NCI-H1694 treated with DMSO at 0.1 percent for 48 hours (cell line): ENCODE measurements around the gene TBC1D10B.
A peak's percentile ranks its signal among the peaks of the same experiment; 100 is the strongest.
"Not testable (repeated sequence)": the region's sequence is repeated elsewhere in the genome, so short reads cannot be mapped to it uniquely, and the experiment has no call there.

Source experiments
- DNase-seq: peaks from one replicate; lab custom pipeline; 2025; lab: John Stamatoyannopoulos, UW

The TBC1D10B gene

DNA sequence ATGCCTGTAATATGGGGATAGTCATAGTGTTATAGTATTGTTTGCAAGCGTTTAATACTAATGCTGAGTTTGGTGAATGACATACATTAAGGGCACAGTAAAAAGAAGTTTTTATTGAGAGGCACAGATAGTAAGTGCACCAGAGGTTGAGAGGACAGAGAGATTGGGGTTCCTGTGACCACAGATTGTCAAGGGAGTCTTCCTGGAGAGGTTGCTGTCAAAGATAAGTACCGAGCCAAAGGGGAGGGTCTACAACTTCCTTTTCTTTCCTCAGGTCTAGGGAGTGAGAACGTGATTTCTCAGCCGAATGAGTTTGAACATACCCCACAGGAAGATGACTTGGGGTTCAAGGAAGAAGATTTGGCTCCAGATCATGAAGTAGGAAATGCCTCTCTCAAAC, 26.8 kb upstream of the TBC1D10B start:
- no peak for DNase-seq

DNA sequence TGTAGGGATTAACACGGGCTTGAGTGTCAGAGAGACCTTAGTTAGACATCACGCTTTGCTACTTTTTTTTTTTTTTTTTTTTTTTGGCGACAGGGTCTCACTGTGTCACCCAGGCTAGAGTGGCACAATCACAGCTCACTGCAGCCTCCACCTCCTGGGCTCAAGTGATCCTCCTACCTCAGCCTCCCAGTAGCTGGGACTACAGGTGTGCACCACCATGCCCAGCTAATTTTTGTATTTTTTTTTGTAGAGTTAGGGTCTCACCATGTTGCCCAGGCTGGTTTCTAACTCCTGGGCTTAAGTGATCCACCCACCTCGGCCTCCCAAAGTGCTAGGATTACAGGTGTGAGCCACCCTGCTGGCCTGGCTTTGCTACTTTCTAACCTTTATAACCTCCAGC, 26.3 kb upstream of the TBC1D10B start:
- not testable (repeated sequence) for DNase-seq

DNA sequence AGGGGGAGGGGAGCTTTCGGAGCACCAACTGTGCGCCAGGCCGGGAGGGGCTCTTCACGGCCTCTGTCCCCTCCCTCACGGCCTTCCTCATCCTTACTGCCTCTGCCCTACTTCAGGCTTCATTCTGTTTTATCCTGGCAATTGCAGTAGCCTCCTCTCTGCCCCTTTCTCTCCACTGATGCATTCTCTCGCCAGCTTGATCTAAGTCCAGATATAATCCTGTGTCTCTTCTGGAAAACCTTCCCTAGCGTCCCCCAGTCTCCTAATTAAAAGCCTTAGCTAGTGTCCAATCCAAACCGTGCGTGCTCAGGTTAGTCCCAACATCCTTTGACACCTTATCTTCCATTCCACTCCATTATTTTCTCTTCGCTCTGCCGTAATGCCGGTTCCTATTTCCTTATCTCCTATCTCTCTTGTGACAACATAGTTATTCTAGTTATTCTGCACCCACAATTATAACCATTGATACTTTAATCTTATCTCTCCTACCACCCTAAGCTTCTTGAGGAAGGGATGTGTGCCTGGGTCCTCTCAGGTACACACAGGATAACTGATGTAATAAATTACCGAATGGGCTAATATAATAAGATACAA, 25.8 kb upstream of the TBC1D10B start:
- no peak for DNase-seq

DNA sequence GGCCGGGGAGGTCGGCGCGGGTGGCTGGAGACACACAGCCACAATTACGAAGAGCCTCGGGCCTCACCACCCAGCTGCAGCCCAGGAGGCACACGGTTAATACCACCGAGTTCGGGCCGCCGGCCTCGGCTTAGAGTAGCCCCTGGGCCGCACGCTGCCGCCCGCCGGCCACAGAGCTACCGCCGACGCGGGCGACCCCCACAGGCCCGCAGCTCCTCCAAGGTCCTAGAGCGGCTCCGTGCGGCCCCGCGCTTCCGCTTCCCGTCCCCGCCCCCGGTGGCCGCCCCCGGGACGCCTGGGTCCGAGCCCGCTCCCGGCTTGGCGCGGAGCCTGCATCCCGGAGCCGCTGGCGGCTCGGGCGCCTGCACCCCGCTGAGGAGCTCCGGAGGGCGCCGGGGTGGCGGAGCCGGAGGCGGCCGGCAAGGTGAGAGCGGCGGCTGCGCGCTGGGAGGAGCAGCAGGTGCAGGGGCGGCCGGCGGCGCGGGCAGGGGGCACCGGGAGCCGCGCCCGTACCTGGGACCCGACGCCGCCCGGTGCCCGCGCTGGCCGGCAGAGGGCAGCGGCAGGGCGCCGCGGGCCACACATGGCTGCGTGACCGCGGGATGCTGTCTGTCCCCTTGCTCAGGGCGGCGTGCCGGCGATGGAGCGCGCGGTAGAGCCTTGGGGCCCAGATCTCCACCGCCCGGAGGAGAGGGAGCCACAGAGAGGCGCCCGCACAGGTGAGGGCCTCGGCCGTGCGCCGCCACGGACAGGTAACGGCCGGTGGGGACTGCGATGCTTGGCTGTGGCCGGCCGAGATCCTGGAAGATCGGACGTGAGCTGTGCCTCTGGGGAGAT, 25.1 kb upstream of the TBC1D10B start, which contains the start of gene ZNF48:
ZNF48 (plus strand) TSS at position 266 of the 837 bp plus-strand sequence; CDS start at position 641, 375 bp downstream.
- DNase-seq, result peak; percentile 63

DNA sequence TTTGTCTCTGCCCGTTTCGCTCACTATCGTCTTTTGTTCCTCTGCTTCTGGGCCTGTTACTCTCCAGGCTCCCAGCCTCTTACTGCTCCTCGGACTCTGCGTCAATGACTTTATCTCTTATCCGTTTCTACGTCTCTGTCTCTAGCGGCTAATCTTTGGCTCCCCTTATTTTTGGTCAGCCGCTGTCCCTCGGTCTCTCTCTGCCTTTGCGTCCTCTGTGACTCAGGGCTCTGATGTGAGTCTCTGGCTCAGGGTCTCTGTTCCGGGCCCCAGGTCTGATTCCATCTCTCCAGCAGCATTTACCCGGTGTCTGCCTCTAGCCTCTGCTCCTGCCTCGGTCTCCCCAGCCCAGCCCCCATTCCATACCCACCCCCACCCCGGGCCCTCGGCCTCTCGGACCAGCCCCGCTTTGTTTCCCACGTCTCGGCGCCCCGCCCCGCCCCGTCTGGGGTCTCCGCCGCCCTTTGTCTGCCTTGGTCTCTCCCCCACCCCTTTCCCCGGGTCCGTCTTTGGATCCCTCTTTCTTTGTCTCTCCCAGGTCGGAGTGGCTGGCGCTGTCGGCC, 24.4 kb upstream of the TBC1D10B start:
- DNase-seq, result no peak

DNA sequence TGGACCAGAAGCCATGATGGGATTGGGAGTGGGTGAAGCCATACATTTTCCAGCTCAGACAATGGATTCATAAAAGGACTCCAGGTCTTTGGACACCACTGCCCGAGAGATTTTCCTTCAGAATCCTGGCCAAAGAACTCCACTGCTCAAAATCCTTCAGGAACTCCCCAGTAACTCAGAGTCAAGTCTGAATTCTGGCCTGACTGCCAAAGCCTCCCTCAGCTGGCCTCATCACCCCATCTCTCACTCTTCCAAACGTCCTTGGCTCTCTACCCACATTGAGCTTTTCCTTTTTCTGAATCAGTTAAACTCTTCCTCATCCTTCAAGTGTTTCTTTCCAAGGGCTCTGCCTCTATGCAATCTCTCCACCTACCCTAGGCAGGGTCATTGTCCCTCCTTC, 13.2 kb upstream of the TBC1D10B start:
- no peak for DNase-seq

DNA sequence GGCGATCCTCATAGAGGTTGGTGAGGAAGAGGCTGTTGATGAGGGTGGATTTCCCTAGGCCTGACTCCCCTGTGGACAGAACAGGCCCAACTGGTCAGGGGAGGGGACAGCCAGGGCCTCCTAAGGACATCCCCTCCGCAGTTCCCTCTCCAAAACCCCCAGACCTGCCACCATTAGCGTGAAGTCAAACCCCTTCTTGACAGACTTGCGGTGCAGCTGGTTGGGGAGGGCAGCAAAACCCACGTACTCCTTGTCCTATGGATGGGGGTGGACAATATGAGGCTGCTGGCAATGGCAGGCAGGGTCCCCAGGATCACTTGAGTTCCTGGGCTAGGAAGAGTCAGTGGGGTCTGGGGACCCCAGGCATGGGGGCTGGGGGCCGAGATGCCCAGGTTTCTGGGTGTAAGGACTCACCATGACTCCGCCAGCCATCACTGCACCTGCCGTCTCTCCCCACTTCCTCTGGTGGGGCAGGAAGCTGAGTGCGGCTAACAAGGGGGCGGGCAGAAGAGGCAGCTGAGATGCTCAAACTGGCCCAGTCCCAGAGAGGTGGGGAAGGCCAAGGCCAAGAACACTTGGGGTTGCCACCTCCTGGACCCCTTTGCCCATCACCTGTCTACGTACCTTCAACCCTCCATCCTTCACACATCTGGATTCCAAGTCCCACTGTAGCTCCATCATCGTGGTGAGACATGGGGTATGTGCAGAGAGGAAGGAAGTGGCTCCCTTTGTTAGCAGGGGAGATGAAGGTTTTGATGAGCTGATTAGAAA, 12.0 kb upstream of the TBC1D10B start, which contains the start of gene SEPTIN1:
SEPTIN1 (minus strand) TSS at position 451 of the 771 bp plus-strand sequence; CDS start at position 432, 19 bp downstream.
- no peak for DNase-seq

DNA sequence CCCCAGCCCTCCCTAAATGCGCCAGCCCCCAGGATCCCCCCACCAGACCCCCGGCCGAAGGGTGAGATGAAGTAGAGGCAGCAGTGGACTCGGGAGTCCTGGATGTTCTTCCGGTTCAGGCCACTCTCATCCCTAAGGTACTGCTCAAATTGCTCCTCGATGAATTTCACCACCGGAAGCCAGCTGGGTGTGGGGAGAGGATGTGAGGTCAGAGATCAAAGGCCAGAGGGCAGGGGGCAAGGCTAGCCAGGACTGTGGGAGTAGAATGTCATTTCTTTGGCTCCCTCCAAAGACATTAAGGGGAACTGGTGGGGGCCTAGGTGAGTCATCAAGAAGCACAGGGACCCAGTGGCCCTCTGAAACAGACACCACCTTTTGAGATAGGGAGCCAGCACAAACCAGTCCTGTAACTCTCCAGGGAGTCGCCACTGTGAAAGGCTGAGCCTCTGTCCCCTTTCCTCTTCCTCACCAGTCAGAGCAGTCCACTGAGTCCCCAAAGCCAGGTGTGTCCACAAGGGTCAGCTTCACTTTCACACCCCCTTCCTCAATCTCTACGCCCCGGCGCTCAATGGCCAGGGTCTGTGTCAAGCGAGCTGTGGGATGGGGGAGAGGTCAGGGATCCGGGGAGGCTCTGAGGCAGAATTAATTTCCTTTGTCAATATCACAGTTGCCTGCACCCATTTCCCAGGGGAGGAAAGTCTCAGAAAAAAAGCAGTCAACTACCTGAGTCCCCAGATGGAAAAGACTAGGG, 11.2 kb upstream of the TBC1D10B start:
- DNase-seq, result no peak

DNA sequence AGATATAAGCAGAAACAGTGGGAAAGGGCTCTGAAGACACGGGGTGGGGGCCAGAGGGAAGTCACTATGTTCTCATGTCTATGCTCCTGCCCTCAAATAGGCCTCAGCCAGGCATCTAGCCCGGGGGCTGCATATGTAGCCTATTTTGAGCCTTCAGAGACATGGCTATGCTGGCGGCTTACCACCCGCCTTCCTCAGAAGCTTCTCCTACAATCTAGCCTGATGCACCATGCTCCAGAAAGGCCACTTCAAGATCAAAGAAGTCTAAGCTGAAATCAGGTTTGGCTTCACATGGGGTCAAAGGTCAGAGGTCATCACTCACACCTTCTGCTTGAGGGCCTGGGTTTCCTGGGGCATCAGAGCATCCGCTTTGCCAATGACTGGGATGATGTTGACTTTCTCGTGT, 10.5 kb upstream of the TBC1D10B start:
- DNase-seq, result no peak

DNA sequence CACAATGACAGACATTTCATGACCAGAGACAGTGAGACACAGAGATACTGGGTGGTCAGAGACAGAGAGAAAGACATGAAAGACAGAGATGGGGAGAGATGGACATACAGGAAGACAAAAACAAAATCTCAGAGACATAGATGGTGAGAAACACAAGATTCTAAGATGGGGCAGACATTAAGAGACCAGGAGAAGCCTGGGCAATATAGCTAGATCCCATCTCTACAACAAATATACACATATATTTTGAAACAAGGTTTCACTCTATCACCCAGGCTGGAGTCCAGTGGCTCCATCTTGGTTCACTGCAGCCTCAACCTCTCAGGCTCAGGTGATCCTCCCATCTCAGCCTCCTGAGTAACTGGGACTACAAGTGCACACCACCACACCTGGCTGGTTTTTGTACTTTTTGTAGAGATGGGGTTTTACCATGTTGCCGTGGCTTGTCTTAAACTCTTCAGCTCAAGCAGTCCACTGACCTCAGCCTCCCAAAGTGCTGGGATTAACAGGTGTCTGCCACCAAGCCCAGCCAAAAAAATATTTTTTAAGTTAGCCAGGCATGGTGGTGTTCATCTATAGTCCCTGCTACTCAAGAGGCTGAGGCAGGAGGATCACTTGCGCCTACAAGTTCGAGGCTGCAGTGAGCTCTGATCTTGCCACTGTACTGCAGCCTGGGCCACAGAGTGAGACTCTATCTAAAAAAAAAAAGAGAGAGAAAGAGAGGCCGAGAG, 9.9 kb upstream of the TBC1D10B start:
- DNase-seq, result no peak

DNA sequence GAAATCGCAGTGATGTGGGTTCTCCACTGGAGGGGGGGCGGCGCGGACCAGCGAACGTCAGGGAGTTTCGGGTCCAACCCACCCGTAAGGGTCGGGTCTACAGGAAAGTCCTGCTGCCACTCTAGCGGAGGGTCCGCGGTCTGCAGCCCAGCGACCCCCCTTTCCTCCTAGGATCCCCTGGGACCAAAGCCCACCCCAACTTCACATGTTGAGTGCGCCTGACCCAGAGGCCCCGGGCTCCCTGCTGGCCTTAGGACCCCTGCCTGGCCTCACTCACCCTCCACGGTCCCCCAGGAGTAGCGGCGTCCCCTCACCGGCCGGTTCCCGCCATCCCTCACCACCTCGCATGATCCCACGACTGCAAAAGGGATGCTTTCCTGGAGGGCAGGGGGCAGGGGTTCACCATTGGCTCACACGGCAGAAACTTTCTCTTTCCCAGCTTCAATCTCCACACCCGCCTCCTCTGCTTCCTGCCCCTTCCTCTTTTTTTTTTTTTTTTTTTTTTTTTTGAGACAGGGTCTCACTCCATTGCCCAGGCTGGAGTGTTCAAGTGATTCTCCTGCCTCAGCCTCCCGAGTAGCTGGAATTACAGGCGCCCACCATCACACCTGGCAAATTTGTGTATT, 9.0 kb upstream of the TBC1D10B start:
- no peak for DNase-seq

DNA sequence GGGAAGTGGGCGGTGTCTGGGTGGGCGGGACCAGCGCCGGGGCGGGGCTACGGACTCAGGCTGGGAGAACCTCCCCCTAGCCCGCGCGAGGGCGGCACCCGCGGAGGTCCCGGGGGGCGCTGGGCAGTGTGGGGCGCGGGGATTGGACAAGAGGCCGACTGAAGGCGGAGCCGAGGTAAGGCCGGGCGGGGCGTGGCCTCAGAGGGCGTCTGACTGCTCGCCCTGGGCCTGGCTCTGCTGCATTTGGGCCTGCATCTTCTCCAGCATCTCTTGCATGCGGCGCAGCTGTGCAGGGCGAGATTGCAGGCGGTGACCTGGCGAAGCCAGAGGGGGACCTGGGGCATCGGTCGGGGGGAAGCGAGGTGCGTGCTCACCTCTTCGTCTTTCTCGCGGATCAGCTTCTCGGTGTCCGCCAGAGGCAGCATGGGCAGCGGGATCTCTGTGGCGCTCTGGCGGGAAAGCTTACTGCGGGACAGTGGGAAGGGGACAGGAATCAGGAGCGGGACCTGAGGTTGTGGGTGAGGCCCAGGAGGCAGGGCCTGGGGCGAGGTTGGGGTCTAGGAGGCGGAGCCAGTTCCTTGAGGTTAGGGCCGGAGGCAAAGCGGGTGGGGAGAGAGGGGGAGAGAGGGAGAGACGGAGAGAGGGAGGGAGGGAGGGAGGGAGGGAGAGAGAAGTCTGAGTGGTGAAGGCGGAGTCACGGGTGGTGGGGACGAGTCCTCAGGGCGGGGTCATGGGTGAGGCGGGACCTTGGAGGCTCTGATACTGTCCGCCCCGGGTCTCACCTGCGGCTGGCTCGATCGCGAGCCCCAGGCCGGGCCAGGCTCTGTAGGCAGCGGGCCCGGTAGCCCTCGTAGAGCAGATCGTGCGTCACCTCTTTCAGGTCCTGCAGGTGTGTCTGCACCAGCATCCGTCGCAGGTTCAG, 8.2 kb upstream of the TBC1D10B start:
- DNase-seq, result peak; percentile 77

DNA sequence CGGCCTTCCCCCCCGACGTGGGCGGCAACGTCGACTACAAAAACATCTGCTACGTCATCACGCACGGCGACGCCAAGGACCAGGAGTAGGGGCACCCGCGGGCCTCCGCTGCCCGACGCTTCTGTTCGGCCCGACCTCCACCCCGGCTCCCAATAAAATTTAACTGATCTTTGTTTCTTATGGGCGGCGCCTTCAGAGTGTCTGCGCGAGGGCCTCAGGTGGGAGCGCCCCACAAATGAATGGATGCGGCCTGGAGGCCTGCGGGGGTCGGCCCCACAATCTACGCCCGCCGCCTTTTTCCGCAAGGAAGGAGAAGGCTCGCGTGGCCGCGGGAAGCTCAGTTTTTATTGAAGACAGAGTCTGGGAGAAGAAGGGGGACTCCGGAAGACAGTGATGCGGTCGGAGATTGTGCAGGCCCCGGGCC, 7.5 kb upstream of the TBC1D10B start:
- DNase-seq, result peak; percentile 73

DNA sequence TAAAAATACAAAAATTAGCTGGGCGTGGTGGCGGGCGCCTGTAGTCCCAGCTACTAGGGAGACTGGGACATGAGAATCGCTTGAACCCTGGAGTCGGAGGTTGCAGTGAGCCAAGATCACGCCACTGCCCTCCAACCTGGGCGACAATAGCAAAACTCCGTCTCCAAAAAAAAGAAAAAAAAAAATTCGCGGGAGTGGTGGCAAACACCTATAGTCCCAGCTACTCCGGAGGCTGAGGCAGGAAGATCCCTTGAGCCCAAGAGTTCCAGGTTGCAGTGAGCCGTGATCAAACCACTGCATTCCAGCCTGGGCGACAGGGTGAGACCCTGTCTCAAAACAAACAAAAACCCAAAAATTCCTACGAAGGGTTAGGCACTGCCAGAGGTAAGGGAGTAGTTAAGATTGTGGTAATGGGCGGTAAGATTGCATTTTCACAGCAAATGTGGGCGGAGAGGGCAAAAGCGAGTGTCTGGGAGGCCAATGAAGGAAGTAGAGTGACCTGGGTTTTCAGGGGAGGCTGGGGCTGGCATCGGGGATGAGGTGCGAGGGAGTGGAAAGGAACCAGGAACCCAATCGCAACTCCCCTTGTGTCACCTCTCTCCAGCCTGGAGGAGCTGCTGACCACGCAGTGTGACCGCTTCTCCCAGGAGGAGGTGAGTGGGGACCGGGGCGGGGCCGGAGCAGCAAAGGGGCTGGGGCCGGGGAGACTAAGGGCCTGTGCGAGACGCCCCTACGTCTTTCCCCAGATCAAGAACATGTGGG, 6.9 kb upstream of the TBC1D10B start:
- DNase-seq, result no peak

DNA sequence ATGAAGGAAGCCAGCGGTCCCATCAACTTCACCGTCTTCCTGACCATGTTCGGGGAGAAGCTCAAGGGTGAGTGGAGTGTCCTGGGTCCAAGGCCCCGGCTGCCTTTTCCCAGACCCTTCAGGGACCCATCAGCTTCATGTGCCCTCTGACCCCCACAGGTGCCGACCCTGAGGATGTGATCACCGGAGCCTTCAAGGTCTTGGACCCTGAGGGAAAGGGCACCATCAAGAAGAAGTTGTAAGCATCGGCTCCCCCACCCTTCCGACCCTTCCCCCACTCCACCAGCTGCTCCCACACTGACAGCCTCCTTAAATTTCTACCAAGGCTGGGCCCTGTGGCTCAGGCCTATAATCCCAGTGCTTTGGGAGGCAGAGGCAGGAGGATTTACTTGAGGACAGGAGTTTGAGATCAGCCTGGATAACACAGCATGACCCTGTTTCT, 6.2 kb upstream of the TBC1D10B start:
- no peak for DNase-seq

DNA sequence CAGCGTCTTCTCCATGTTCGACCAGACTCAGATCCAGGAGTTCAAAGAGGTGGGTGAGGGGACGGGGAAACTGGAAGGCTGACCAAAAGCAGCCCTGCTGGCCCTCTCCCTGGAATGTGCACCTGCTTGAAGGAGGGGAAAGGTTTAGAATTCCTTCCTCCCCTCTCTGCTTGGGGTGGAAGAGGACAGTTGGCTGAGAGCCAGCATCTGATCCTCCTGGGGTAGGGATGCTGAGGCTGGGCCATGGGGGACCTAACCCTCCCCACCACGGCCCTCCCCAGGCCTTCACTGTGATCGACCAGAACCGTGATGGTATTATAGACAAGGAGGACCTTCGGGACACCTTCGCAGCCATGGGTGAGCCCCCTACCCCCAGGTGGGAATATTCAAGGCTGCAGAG, 5.6 kb upstream of the TBC1D10B start:
- no peak for DNase-seq

DNA sequence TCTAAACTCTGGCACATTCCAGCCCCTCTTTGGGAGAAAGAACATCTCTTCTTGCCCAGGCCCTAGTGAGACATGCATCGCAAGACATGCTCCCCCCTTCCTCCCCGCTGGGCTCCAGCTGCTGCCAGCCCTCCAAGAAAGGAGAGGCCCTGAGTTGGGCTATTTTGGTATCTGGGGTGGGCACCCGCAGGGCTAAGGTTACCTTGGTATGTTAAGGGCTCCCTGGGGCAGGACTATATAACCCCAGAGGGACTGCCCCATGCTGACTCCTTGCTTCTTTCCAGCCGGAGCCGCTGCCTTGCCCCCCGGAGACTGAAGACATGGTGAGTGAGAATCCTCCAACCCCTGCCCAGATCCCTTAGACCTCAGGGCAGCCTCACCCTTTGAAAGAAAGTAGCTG, 4.2 kb upstream of the TBC1D10B start, which contains the start of gene MYL11:
MYL11 (plus strand) TSS at position 265 of the 400 bp plus-strand sequence; CDS start at position 321, 56 bp downstream.
- no peak for DNase-seq

DNA sequence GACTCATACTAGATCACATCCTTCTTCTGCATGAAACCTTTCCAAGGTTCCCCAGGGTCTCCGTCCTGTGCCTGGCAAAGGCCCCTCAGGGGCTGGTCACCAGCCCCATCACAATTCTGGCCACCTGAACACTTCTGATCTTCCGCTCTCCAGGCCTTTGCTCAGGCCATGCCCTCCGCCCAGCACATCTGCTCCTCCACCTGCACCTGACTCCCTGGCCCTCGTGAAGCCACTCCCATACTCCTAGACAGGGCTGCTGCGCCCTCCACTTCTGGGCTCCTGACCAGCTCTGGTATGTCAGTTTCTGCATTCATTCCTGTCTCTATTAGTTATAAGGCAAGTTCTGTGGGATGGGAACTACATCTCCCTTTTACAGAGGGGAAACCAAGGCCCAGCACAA, 2.4 kb upstream of the TBC1D10B start:
- no peak for DNase-seq
